ENCODE data around the gene NPIPB4.
"Not testable (repeated sequence)": the region's sequence is repeated elsewhere in the genome, so short reads cannot be mapped to it uniquely, and the experiment has no call there.

The NPIPB4 gene

GRCh38 chr16:21819617-21820016, 37.9 kb downstream of the NPIPB4 start:
- not testable (repeated sequence) for H3K27me3 ChIP-seq (ENCODE audit: control insufficient read depth, insufficient read depth, low read length); H3K9ac ChIP-seq (ENCODE audit: low read length); H3K27ac ChIP-seq (ENCODE audit: low read depth, low read length); H3K36me3 ChIP-seq (ENCODE audit: control insufficient read depth, insufficient read depth, low read length); H3K4me1 ChIP-seq (ENCODE audit: control insufficient read depth, insufficient read depth, low read length)
- peak overlapping the region; percentile 85 for H3K4me3 ChIP-seq (ENCODE audit: low read length)

- not testable (repeated sequence) for H3K4me3 ChIP-seq (ENCODE audit: low read length); H3K4me1 ChIP-seq (ENCODE audit: control insufficient read depth, insufficient read depth, low read length); H3K27me3 ChIP-seq (ENCODE audit: control insufficient read depth, insufficient read depth, low read length); H3K36me3 ChIP-seq (ENCODE audit: control insufficient read depth, insufficient read depth, low read length); H3K27ac ChIP-seq (ENCODE audit: low read depth, low read length); H3K9ac ChIP-seq (ENCODE audit: low read length)
Observed at GRCh38 chr16:21817012-21817411, 40.5 kb downstream of the NPIPB4 start.

GRCh38 chr16:21815694-21816093, 41.9 kb downstream of the NPIPB4 start:
- H3K9ac ChIP-seq (ENCODE audit: low read length); H3K36me3 ChIP-seq (ENCODE audit: control insufficient read depth, insufficient read depth, low read length); H3K4me3 ChIP-seq (ENCODE audit: low read length); H3K27me3 ChIP-seq (ENCODE audit: control insufficient read depth, insufficient read depth, low read length); H3K27ac ChIP-seq (ENCODE audit: low read depth, low read length); H3K4me1 ChIP-seq (ENCODE audit: control insufficient read depth, insufficient read depth, low read length): not testable (repeated sequence)

GRCh38 chr16:21802375-21802663, 55.2 kb downstream of the NPIPB4 start:
- H3K36me3 ChIP-seq (ENCODE audit: control insufficient read depth, insufficient read depth, low read length); H3K9ac ChIP-seq (ENCODE audit: low read length); H3K4me1 ChIP-seq (ENCODE audit: control insufficient read depth, insufficient read depth, low read length); H3K27ac ChIP-seq (ENCODE audit: low read depth, low read length); H3K27me3 ChIP-seq (ENCODE audit: control insufficient read depth, insufficient read depth, low read length); H3K4me3 ChIP-seq (ENCODE audit: low read length): not testable (repeated sequence)

- not testable (repeated sequence) for H3K4me3 ChIP-seq (ENCODE audit: low read length); H3K4me1 ChIP-seq (ENCODE audit: control insufficient read depth, insufficient read depth, low read length); H3K27me3 ChIP-seq (ENCODE audit: control insufficient read depth, insufficient read depth, low read length); H3K9ac ChIP-seq (ENCODE audit: low read length); H3K36me3 ChIP-seq (ENCODE audit: control insufficient read depth, insufficient read depth, low read length); H3K27ac ChIP-seq (ENCODE audit: low read depth, low read length)
Observed at GRCh38 chr16:21801538-21802374, 55.8 kb downstream of the NPIPB4 start.

- H3K4me3 ChIP-seq (ENCODE audit: low read length); H3K27me3 ChIP-seq (ENCODE audit: control insufficient read depth, insufficient read depth, low read length); H3K36me3 ChIP-seq (ENCODE audit: control insufficient read depth, insufficient read depth, low read length); H3K9ac ChIP-seq (ENCODE audit: low read length); H3K27ac ChIP-seq (ENCODE audit: low read depth, low read length); H3K4me1 ChIP-seq (ENCODE audit: control insufficient read depth, insufficient read depth, low read length): not testable (repeated sequence)
Observed at GRCh38 chr16:21798601-21799000, 59.0 kb downstream of the NPIPB4 start.

GRCh38 chr16:21793310-21793709, 64.2 kb downstream of the NPIPB4 start:
- not testable (repeated sequence) for H3K9ac ChIP-seq (ENCODE audit: low read length)

GRCh38 chr16:21790506-21790905, 67.0 kb downstream of the NPIPB4 start:
- H3K4me1 ChIP-seq (ENCODE audit: control insufficient read depth, insufficient read depth, low read length); H3K9ac ChIP-seq (ENCODE audit: low read length); H3K27me3 ChIP-seq (ENCODE audit: control insufficient read depth, insufficient read depth, low read length); H3K36me3 ChIP-seq (ENCODE audit: control insufficient read depth, insufficient read depth, low read length); H3K27ac ChIP-seq (ENCODE audit: low read depth, low read length); H3K4me3 ChIP-seq (ENCODE audit: low read length): not testable (repeated sequence)

More at GRCh38 chr16:21793310-21793709, 64.2 kb downstream of the NPIPB4 start:
- H3K4me1 ChIP-seq (ENCODE audit: control insufficient read depth, insufficient read depth, low read length); H3K27ac ChIP-seq (ENCODE audit: low read depth, low read length); H3K36me3 ChIP-seq (ENCODE audit: control insufficient read depth, insufficient read depth, low read length); H3K4me3 ChIP-seq (ENCODE audit: low read length); H3K27me3 ChIP-seq (ENCODE audit: control insufficient read depth, insufficient read depth, low read length): not testable (repeated sequence)
